CD14-positive monocyte (primary cell): ENCODE data around the gene USP3. TPM values are rescaled to one million over a fixed set of nuclear protein-coding genes. Genes with fewer than 3 reads are reported as not detected.
A peak's percentile ranks its signal among the peaks of the same experiment; 100 is the strongest.

Experiments
- DNase-seq, 3 donors: peaks; one replicate each; pipeline ENCODE4 v3.0.0-alpha.2; 2011 to 2022
- H2AFZ ChIP-seq: 2 replicates; pipeline ENCODE4 v1.6.0; 2012; ENCODE audit warnings: mild to moderate bottlenecking, low read depth, low read length, inconsistent platforms; ENCODE audit not compliant: insufficient read depth, poor library complexity, severe bottlenecking
- H3K27ac ChIP-seq, 2 donors: 1 replicate in 1 of 2; 2 replicates in 1 of 2; pipeline ENCODE4 v1.5.1; 2012 to 2013; ENCODE audit warnings: low read length in 2 of 2, control low read depth in 1 of 2, inconsistent platforms in 1 of 2, low read depth in 1 of 2, mild to moderate bottlenecking in 1 of 2
- H3K27me3 ChIP-seq, 2 donors: one replicate each; pipeline versions ENCODE4 v1.6.0 to v1.6.1; 2011 to 2013; ENCODE audit warnings: low read length in 2 of 2; ENCODE audit not compliant: control insufficient read depth in 2 of 2, insufficient read depth in 2 of 2
- H3K36me3 ChIP-seq, 2 donors: replicated peaks in 1 of 2; 1 replicate in 1 of 2; 2 replicates in 1 of 2; pipeline versions ENCODE4 v1.5.1 to v1.6.1; 2012 to 2013; ENCODE audit warnings: low read length in 2 of 2, control low read depth in 1 of 2, inconsistent platforms in 1 of 2, mild to moderate bottlenecking in 1 of 2; ENCODE audit not compliant: insufficient read depth in 2 of 2, control insufficient read depth in 1 of 2
- H3K4me1 ChIP-seq, 2 donors: 1 replicate in 1 of 2; 2 replicates in 1 of 2; pipeline versions ENCODE4 v1.5.1 to v1.6.1; 2012 to 2013; ENCODE audit warnings: low read length in 2 of 2, control low read depth in 1 of 2, inconsistent platforms in 1 of 2, mild to moderate bottlenecking in 1 of 2, moderate library complexity in 1 of 2; ENCODE audit not compliant: insufficient read depth in 2 of 2, control insufficient read depth in 1 of 2
- H3K4me2 ChIP-seq: replicated peaks from 2 replicates; pipeline ENCODE3; 2012; ENCODE audit warnings: low read length, moderate library complexity, mild to moderate bottlenecking; ENCODE audit not compliant: poor library complexity, severe bottlenecking; ENCODE audit errors: extremely low read depth
- H3K4me3 ChIP-seq, 3 experiments: fragments of 200-600 bp in 1 of 3; sonication (generic) in 1 of 3; replicated peaks in 1 of 3; 1 replicate in 2 of 3; 2 replicates in 1 of 3; pipeline ENCODE4 v1.5.1; 2011 to 2013; ENCODE audit warnings: low read length in 3 of 3, mild to moderate bottlenecking in 3 of 3, control low read depth in 2 of 3, low read depth in 2 of 3, inconsistent platforms in 1 of 3, moderate library complexity in 1 of 3
- H3K79me2 ChIP-seq: 2 replicates; pipeline ENCODE4 v1.6.0; 2012; ENCODE audit warnings: mild to moderate bottlenecking, control low read depth, inconsistent platforms, low read length, moderate library complexity; ENCODE audit not compliant: insufficient read depth
- H3K9ac ChIP-seq: 2 replicates; pipeline ENCODE4 v1.6.0; 2017; ENCODE audit warnings: low read length, mild to moderate bottlenecking; ENCODE audit not compliant: insufficient read depth, poor library complexity, severe bottlenecking
- H3K9me3 ChIP-seq, 2 donors: replicated peaks in 1 of 2; 1 replicate in 1 of 2; 2 replicates in 1 of 2; pipeline versions ENCODE4 v1.5.1 to v1.6.1; 2012 to 2013; ENCODE audit warnings: low read length in 2 of 2, control low read depth in 1 of 2; ENCODE audit not compliant: control insufficient read depth in 1 of 2, insufficient read depth in 1 of 2
- H4K20me1 ChIP-seq: 2 replicates; pipeline ENCODE4 v1.6.0; 2012; ENCODE audit warnings: mild to moderate bottlenecking, low read length, control low read depth, moderate library complexity; ENCODE audit not compliant: insufficient read depth
- H3K27ac Mint-ChIP-seq, 7 donors: one replicate each; pipeline ENCODE4 v1.8.0; 2020; ENCODE audit warnings: mild to moderate bottlenecking in 7 of 7, mixed read lengths in 7 of 7, moderate library complexity in 6 of 7, inconsistent platforms in 2 of 7
- H3K27me3 Mint-ChIP-seq, 3 donors: one replicate each; pipeline ENCODE4 v1.8.0; 2021 to 2022; ENCODE audit warnings: low read depth in 3 of 3, mild to moderate bottlenecking in 3 of 3, mixed read lengths in 3 of 3, moderate library complexity in 3 of 3, inconsistent platforms in 1 of 3
- H3K36me3 Mint-ChIP-seq, 2 donors: one replicate each; pipeline ENCODE4 v1.8.0; 2020; ENCODE audit warnings: mixed read lengths in 2 of 2, inconsistent platforms in 1 of 2, mild to moderate bottlenecking in 1 of 2
- H3K4me1 Mint-ChIP-seq: one replicate; pipeline ENCODE4 v1.8.0; 2020; ENCODE audit warnings: mild to moderate bottlenecking, mixed read lengths
- H3K4me3 Mint-ChIP-seq, 2 donors: one replicate each; pipeline ENCODE4 v1.8.0; 2020; ENCODE audit warnings: mild to moderate bottlenecking in 2 of 2, mixed read lengths in 2 of 2, moderate library complexity in 1 of 2
- H3K9me3 Mint-ChIP-seq, 7 donors: one replicate each; pipeline ENCODE4 v1.8.0; 2020 to 2022; ENCODE audit warnings: mixed read lengths in 7 of 7, mild to moderate bottlenecking in 6 of 7, moderate library complexity in 6 of 7, inconsistent platforms in 2 of 7
- WGBS: methylation state at CpG from one replicate; pipeline ENCODE4 v1.1.5; 2013; ENCODE audit warnings: missing lambda C conversion rate; ENCODE audit not compliant: insufficient coverage; 5-methylcytosine and 5-hydroxymethylcytosine counted together
- intact Hi-C, 2 donors: fragments of 100-400 bp; cut with micrococcal nuclease; formaldehyde crosslinking; loops; one replicate each; pipeline versions ENCODE4 v1.15.0 to v1.15.1; 2023
- polyA plus RNA-seq, 3 donors: library from polyadenylated mRNA; depleted of rRNA in 1 of 3; unstranded in 2 of 3; stranded (reverse) in 1 of 3; fragments of 300-500 nt in 2 of 3; fragments of >200 nt in 1 of 3; fragmentation: Illumina TruSeq in 2 of 3; gene quantifications; 1 replicate in 2 of 3; 2 replicates in 1 of 3; pipeline ENCODE4 v1.2.3, GENCODE V29; 2012 to 2021
- TF ChIP-seq, protein P1 (sequence below): fragments of 200-600 bp; IDR thresholded peaks from one replicate; pipeline ENCODE4 v1.8.0; 2022; ENCODE audit warnings: antibody characterized with exemption, mild to moderate bottlenecking

USP3 gene
- polyA plus RNA-seq, 3 donors, result 91.4 to 167 (median 122) TPM

DNA sequence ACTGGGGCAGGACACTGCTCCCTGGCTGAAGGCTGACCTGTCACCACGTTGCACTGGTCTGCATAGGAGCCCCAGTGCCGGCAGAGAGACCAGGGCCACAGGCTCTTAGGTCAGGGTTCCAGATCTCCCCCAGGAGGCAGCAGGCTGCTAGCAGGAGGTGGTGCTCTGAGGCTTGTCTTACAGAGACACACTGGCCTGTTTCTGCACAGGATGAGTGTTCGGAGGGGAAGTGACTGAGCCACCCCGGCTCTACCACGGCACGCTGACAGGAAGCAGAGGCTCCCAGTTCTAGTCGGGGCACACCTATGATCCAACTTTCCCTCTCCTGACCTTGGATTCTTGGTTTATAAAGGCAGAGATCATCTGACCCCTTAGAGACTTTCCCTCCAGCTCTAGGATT is 101.4 kb downstream of the USP3 start:
- peaks cover 2 to 8% (median 7%) of the 10 kb centered on the region in 3 donors for H3K27me3 Mint-ChIP-seq
- WGBS, result 8% methylated on average over 2 of the region's 7 CpGs
- H3K4me3 Mint-ChIP-seq, result no peak overlapping the region
- Histone ChIP-seq H3K79me2 (no peaks in the 10 kb centered on the region), H3K4me1 (peaks cover 26 to 41% of the 10 kb centered on the region in 2 donors), H3K9ac (no peak overlapping the region), H3K9me3 (no peaks in the 10 kb centered on the region), H3K36me3 (peaks cover 26 to 31% of the 10 kb centered on the region in 2 donors), H3K27ac (peak overlapping the region in 1 of 2 donors; percentile 4), H3K27me3 (no peaks in the 10 kb centered on the region), H2AFZ (no peak overlapping the region), H3K4me3 (no peak overlapping the region), H4K20me1 (peaks cover 34% of the 10 kb centered on the region), H3K4me2 (no peak overlapping the region)
- intact Hi-C loops, result no loop called here
- peak overlapping the region in 3 of 7 donors; percentile 43 to 59 (median 46) for H3K27ac Mint-ChIP-seq
- H3K9me3 Mint-ChIP-seq, result no peaks in the 10 kb centered on the region
- peaks cover 39% of the 10 kb centered on the region for H3K4me1 Mint-ChIP-seq
- H3K36me3 Mint-ChIP-seq, result peaks cover 32 to 45% of the 10 kb centered on the region in 2 donors
- no peak for DNase-seq
- TF ChIP-seq, protein P1, sequence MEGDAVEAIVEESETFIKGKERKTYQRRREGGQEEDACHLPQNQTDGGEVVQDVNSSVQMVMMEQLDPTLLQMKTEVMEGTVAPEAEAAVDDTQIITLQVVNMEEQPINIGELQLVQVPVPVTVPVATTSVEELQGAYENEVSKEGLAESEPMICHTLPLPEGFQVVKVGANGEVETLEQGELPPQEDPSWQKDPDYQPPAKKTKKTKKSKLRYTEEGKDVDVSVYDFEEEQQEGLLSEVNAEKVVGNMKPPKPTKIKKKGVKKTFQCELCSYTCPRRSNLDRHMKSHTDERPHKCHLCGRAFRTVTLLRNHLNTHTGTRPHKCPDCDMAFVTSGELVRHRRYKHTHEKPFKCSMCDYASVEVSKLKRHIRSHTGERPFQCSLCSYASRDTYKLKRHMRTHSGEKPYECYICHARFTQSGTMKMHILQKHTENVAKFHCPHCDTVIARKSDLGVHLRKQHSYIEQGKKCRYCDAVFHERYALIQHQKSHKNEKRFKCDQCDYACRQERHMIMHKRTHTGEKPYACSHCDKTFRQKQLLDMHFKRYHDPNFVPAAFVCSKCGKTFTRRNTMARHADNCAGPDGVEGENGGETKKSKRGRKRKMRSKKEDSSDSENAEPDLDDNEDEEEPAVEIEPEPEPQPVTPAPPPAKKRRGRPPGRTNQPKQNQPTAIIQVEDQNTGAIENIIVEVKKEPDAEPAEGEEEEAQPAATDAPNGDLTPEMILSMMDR, result no peak

- H3K4me1 ChIP-seq, result peaks cover 27 to 40% of the 10 kb centered on the region in 2 donors
- intact Hi-C loops, result no loop called here
- peak overlapping the region in 1 of 2 donors; percentile 4 for H3K27ac ChIP-seq
- no peak overlapping the region for H3K4me3 Mint-ChIP-seq
- H3K36me3 Mint-ChIP-seq, result peaks cover 37 to 50% of the 10 kb centered on the region in 2 donors
- H3K4me2 ChIP-seq, result no peak overlapping the region
- peak overlapping the region in 4 of 7 donors; percentile 43 to 73 (median 52) for H3K27ac Mint-ChIP-seq
- H3K27me3 ChIP-seq, result no peaks in the 10 kb centered on the region
- H3K9me3 ChIP-seq, result no peaks in the 10 kb centered on the region
- peaks cover 31 to 36% of the 10 kb centered on the region in 2 donors for H3K36me3 ChIP-seq
- DNase-seq, result no peak
- no peaks in the 10 kb centered on the region for H3K9me3 Mint-ChIP-seq
- no peak overlapping the region for H2AFZ ChIP-seq
- no peak overlapping the region for H3K9ac ChIP-seq
- H3K79me2 ChIP-seq, result no peaks in the 10 kb centered on the region
- TF ChIP-seq, protein P1, result no peak
- peaks cover 35% of the 10 kb centered on the region for H4K20me1 ChIP-seq
- WGBS, result 27% methylated on average over 2 of the region's 2 CpGs
- no peak overlapping the region for H3K4me3 ChIP-seq
- H3K4me1 Mint-ChIP-seq, result peaks cover 41% of the 10 kb centered on the region
- peaks cover 2 to 8% (median 7%) of the 10 kb centered on the region in 3 donors for H3K27me3 Mint-ChIP-seq
Measured at GRCh38 chr15:63606308-63606707, 101.9 kb downstream of the USP3 start.
